Subcutaneous adipose tissue (tissue), 4 donors: ENCODE measurements around the gene QPCTL. TPM values are rescaled to one million over a fixed set of nuclear protein-coding genes. Genes with fewer than 3 reads are reported as not detected.

ENCODE experiments used
- total RNA-seq, 4 donors: library from RNA; depleted of rRNA; stranded (reverse); fragments of >200 nt; gene quantifications; one replicate each; pipeline ENCODE4 v1.1.0, GENCODE V29; 2016
- TF ChIP-seq, protein P1 (sequence below): fragments of 450-650 bp; IDR thresholded peaks from one replicate; pipeline ENCODE4 v1.5.1; 2016; ENCODE audit warnings: low read depth, mild to moderate bottlenecking, control low read depth, antibody characterized with exemption, moderate library complexity

Gene QPCTL
- total RNA-seq, result 1 to 10 TPM; 1.3 to 8.5 (median 3.3) TPM

DNA sequence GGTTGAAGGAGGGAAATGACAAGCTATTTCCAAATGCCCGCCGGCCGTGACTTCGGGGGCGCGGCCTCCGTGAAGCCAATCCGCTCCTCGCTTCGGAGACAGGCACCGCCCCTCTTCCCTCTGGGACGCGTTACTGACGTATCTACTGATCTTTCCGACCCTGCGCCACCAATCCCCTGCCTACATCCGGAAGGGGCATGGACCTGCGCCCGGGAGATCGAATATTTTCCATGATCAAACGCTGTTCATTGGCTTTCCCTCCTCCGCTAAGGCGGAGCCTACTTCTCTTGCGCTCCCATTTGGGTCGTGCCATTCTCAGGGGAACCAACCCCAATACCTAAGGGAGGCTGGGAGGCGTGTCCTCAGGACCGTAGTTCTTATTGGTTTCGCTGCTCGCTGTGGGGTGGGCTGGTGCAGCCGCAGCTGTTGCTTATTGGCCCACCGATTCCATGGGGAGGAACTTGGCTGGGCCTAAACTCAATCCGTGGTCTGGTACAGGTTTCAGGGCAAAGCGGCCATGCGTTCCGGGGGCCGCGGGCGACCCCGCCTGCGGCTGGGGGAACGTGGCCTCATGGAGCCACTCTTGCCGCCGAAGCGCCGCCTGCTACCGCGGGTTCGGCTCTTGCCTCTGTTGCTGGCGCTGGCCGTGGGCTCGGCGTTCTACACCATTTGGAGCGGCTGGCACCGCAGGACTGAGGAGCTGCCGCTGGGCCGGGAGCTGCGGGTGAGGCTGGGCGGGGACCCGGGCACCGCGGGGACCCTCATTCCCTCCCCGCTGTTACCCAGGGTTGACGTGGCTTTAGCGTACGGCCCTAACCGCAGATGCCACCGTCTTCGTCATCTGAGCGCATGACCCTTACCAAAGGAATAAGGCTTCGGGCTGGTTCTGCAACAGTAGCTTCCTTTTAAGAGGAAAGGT is at the start of gene QPCTL:
Gene QPCTL (plus strand): TSS at position 480 of the 919 bp plus-strand sequence. CDS start 38 bp downstream, at position 518.
- TF ChIP-seq, protein P1, sequence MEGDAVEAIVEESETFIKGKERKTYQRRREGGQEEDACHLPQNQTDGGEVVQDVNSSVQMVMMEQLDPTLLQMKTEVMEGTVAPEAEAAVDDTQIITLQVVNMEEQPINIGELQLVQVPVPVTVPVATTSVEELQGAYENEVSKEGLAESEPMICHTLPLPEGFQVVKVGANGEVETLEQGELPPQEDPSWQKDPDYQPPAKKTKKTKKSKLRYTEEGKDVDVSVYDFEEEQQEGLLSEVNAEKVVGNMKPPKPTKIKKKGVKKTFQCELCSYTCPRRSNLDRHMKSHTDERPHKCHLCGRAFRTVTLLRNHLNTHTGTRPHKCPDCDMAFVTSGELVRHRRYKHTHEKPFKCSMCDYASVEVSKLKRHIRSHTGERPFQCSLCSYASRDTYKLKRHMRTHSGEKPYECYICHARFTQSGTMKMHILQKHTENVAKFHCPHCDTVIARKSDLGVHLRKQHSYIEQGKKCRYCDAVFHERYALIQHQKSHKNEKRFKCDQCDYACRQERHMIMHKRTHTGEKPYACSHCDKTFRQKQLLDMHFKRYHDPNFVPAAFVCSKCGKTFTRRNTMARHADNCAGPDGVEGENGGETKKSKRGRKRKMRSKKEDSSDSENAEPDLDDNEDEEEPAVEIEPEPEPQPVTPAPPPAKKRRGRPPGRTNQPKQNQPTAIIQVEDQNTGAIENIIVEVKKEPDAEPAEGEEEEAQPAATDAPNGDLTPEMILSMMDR, result no peak

DNA sequence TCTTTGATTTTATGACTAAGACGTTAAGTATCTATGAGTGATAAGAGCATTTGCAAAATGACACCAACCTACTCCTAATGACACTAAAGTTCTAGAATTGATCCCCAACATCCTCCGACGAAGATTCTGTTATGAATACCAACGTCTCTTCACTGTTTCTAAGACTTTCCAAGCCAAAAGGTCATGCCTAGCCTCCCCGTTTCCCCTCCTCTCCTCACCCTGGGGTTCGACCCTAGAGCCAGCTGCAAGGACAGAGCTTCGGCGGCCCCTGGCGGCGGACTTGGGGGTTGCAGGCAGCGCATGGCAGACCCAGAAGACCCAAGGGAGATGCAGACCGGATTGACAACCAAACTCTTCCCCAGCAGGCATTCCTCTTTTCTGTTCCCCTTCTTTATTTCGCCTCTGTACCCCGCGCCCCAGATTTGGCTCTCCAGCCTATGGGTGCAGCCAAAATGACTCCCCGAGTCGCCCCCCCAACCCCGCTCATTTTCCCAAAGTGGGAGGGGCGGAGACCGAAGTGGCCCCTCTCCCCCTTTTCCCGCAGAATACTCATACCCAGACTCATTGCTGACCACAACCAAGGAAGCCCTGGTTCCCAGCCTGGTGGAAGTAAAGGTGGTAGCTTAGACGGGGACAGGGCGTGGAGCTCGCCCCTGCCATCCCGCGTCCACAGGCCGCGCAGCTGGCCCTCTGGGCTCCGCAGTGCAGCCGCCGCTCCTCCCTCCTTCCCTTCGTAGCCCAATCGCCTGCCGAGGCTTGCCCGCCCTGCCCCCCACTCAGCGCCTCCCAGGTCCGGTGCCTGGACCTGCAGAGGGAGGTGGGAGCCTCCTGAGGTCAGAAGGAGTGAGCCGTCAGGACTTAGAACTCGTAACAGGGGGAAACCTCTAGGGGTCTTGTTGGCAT is 49.2 kb upstream of the QPCTL start:
- TF ChIP-seq, protein P1, result no peak

DNA sequence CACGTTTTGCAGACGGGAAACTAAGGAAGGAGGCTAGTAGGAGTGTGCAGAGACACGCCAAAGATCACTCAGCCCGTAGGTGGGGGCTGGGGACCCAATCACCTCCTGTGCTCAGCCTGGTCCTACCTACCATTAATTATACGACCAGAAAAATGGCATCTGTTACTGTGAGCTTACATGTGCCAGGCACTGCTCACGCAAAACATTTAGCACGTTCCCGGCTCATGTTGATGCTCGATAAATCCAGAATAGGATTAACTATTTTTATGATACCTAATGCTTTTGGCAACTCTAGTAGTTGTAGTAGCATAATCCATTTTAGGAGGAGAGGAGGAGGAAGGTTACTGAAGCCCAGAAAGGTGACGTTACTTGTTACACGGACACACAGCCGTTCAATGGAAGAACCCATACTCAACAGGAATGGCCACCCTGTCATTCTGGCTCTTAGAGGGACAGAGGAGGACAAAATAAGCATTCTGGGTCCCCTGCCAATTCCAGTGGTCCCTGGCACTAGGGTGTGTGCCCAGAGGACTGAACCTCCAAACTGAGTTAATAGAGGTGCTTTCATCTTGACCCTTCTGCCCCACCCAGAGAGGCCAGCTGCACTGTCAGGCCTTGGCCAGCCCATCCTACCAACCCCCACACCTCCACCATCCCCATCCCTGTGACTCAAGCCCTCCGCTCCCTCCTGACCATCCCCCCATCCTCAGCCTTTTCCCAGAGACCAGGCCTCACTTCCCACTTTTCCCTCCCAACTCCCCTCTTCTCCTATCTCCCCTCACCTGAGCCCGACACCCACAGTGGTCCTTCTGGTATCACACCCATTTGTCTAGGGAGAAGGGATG is 48.3 kb upstream of the QPCTL start:
- TF ChIP-seq, protein P1, result no peak

DNA sequence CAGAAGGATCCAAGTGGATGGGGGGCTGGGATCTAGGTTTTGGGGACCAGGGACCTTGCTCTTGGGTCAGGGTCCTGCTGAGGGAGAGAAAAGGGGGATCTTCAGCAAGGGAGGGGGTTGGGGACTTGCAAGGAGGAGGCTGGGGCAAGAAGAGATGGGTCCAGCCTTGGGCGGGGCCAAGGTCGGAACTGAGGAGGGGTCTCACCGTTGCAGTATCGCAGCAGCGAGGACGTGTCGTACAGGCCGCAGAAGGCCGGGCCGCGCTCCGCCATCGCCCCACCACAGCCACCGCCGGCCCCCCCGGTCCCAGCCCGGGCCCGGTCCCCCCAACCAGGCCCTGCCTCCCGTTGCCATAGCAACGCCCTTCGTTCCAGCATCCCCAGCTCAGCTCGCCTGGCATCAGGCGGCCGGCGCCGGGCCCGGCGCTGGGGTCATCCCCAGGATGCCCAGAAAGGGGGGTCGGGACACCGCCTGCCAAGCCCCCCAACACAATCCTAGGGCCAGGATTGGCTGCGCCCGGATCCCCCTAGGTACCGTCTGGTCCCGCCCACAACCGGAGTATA is 47.3 kb upstream of the QPCTL start:
- TF ChIP-seq, protein P1, result no peak

DNA sequence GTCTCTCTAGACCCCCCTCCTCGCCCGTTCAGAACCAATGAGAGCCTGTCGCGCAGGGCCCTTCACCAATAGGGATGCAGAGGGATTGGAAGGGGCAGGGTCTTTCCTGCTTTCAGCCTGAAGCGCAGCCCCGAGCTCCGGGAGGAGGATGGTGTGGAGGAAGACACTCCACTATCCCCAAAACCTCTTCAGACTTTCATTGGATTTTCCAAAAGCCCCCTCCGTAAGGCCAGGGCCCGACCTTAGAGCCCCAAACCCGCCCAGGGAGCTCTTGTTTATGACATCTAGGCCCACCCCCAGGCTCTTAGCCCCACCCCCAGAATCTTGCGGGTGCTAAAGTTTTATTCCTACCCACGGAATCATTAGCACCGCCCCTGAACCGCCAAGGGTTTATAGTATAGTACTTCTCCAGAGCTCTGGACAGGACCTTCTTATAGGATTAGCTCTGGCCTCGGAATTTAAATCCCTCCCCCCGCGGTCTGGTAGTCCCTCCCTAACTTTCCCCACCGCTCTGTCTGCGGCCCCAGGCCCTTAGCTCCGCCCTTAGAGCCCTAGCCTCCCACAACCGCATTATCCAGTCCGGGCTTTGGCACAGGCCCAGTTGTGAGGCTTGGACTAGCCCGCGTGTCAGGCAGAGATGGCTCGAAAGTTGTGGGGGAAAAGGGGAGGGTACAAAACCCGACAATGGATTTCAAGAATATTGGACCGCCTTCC is 46.7 kb upstream of the QPCTL start:
- TF ChIP-seq, protein P1, result no peak

DNA sequence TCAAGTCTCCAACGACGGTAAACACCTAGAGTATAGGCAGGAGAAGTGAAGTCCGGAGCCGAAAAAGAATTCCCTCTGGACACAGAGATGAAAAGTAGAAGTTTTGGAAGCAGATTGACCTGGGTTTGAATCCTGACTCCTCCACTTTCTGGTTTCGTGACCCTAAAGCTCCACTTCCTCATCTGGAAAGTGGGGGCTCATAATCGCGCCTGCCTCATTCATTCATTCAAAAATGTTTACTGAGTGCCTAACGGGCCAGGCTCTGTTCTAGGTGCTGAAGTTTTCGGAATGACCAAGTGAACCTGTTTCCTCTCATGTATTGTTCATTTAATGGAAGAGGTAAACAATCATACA is 46.1 kb upstream of the QPCTL start:
- TF ChIP-seq, protein P1, result no peak
